Endodermal cell (in vitro differentiated cells): ENCODE measurements around the gene DLG2. TPM values are rescaled to one million over a fixed set of nuclear protein-coding genes. Genes with fewer than 3 reads are reported as not detected.

Experiments used
- DNase-seq: peaks from one replicate; pipeline ENCODE4 v3.0.0-alpha.2; 2017
- H3K27ac ChIP-seq: 2 replicates; pipeline ENCODE4 v1.5.1; 2013; ENCODE audit warnings: mild to moderate bottlenecking, low read depth, low read length, moderate library complexity
- H3K27me3 ChIP-seq: 2 replicates; pipeline ENCODE4 v1.6.1; 2013; ENCODE audit warnings: mild to moderate bottlenecking, low read length, moderate library complexity; ENCODE audit not compliant: insufficient read depth, control insufficient read depth, poor library complexity, severe bottlenecking
- H3K36me3 ChIP-seq: 2 replicates; pipeline ENCODE4 v1.7.0; 2013; ENCODE audit warnings: mild to moderate bottlenecking, low read length, moderate library complexity; ENCODE audit not compliant: control insufficient read depth, insufficient read depth
- H3K4me1 ChIP-seq: one replicate; pipeline ENCODE4 v1.7.0; 2013; ENCODE audit warnings: low read length; ENCODE audit not compliant: control insufficient read depth, insufficient read depth
- H3K4me3 ChIP-seq: 2 replicates; pipeline ENCODE4 v1.5.1; 2013; ENCODE audit warnings: mild to moderate bottlenecking, low read length, moderate library complexity
- H3K9ac ChIP-seq: 2 replicates; pipeline ENCODE4 v1.6.1; 2013; ENCODE audit warnings: mild to moderate bottlenecking, low read length, moderate library complexity; ENCODE audit not compliant: poor library complexity, severe bottlenecking; ENCODE audit errors: extremely low read depth
- H3K9me3 ChIP-seq: 2 replicates; pipeline ENCODE4 v1.6.1; 2013; ENCODE audit warnings: mild to moderate bottlenecking, low read length, moderate library complexity; ENCODE audit not compliant: control insufficient read depth
- H3K27ac Mint-ChIP-seq: 2 replicates; pipeline ENCODE4 v1.8.0; 2020; ENCODE audit warnings: mixed read lengths
- H3K27me3 Mint-ChIP-seq: 2 replicates; pipeline ENCODE4 v1.8.0; 2021; ENCODE audit warnings: mild to moderate bottlenecking, mixed read lengths; ENCODE audit not compliant: insufficient read depth
- H3K36me3 Mint-ChIP-seq: 2 replicates; pipeline ENCODE4 v1.8.0; 2020; ENCODE audit warnings: low read depth, mixed read lengths
- H3K4me1 Mint-ChIP-seq: 2 replicates; pipeline ENCODE4 v1.8.0; 2020; ENCODE audit warnings: mixed read lengths
- H3K4me3 Mint-ChIP-seq: 2 replicates; pipeline ENCODE4 v1.8.0; 2020; ENCODE audit warnings: mild to moderate bottlenecking, moderate library complexity, mixed read lengths
- H3K9me3 Mint-ChIP-seq: 2 replicates; pipeline ENCODE4 v1.8.0; 2020; ENCODE audit warnings: mild to moderate bottlenecking, mixed read lengths
- WGBS, 2 experiments: methylation state at CpG; one replicate each; pipeline versions ENCODE4 v1.1.5 to v1.1.7; 2013; ENCODE audit warnings: missing lambda C conversion rate in 2 of 2, mixed read lengths in 1 of 2; ENCODE audit not compliant: insufficient coverage in 1 of 2, insufficient read length in 1 of 2; 5-methylcytosine and 5-hydroxymethylcytosine counted together
- total RNA-seq, 2 donors: library from RNA; stranded (reverse); fragmentation: NEBNext Ultra II Directional in 1 of 2; extraction: Animal tissue kit (Norgen Biotek cat#: 25700) in 1 of 2; gene quantifications; 2 replicates in 1 of 2; 3 replicates in 1 of 2; pipeline ENCODE4 v1.2.1, GENCODE V29; 2021
- TF ChIP-seq, protein P1 (sequence below): fragments of 200-600 bp; sonication (generic); conservative IDR thresholded peaks from 2 replicates; pipeline ENCODE4 v1.5.0; 2021; ENCODE audit warnings: antibody characterized with exemption, mild to moderate bottlenecking

The DLG2 gene
- total RNA-seq, 2 donors from 2014 or later, result 9.6 to 10.6 TPM

DNA sequence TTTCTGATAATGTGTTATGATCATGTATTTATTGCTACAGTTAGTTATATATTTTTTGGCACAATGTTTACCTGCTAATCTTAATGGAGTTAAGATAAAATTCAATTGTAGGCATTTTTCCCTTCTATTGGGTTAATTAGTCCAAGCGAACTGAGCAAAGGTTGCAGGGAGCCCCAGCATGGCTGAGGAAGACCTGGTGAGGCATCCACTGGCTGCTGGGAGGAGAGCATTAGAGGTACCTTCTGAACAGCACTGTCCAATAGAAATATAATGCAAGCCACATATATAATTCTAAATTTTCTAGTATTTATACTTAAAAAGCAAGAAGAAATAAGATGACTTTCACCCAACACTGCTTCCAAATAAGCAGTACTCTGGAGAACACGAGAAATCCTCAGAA, 19.9 kb upstream of the DLG2 start:
- Mint-ChIP-seq H3K4me1 (peaks cover 22% of the 10 kb centered on the region), H3K4me3 (peak overlapping the region; percentile 92), H3K9me3 (no peaks in the 10 kb centered on the region), H3K36me3 (no peaks in the 10 kb centered on the region), H3K27me3 (peaks cover 2% of the 10 kb centered on the region), H3K27ac (peak overlapping the region; percentile 98)
- no peaks in the 10 kb centered on the region for H3K27me3 ChIP-seq
- H3K9me3 ChIP-seq, result no peaks in the 10 kb centered on the region
- 77 to 90% methylated on average over 2 of the region's 2 CpGs for WGBS, 2 experiments
- peak overlapping the region; percentile 90 for H3K9ac ChIP-seq
- TF ChIP-seq, protein P1, sequence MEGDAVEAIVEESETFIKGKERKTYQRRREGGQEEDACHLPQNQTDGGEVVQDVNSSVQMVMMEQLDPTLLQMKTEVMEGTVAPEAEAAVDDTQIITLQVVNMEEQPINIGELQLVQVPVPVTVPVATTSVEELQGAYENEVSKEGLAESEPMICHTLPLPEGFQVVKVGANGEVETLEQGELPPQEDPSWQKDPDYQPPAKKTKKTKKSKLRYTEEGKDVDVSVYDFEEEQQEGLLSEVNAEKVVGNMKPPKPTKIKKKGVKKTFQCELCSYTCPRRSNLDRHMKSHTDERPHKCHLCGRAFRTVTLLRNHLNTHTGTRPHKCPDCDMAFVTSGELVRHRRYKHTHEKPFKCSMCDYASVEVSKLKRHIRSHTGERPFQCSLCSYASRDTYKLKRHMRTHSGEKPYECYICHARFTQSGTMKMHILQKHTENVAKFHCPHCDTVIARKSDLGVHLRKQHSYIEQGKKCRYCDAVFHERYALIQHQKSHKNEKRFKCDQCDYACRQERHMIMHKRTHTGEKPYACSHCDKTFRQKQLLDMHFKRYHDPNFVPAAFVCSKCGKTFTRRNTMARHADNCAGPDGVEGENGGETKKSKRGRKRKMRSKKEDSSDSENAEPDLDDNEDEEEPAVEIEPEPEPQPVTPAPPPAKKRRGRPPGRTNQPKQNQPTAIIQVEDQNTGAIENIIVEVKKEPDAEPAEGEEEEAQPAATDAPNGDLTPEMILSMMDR, result no peak
- H3K27ac ChIP-seq, result no peak overlapping the region
- no peak for DNase-seq
- peaks cover 4% of the 10 kb centered on the region for H3K4me1 ChIP-seq
- H3K4me3 ChIP-seq, result peak overlapping the region; percentile 99
- peaks cover 6% of the 10 kb centered on the region for H3K36me3 ChIP-seq

DNA sequence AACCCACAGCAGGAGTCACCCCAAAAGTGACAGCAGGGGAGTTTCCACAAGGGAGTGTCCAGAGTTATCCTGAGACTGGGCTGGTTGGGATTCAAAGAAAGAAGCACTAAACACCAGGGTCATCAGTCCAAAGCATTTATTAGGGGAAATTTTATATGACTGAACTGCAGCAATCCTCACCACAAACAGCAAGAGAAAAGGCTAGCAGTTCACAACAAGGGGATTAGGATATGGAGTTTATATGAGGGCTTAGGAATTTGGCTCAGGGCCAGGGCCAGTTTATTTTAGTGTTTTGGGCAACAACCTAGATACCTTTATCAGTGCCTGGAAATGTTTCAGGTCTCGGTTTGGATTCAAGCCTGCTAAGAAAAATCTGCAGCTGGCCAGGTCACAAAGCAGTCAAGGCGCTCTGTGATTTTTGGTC, 16.1 kb upstream of the DLG2 start:
- 88 to 93% methylated on average over 2 of the region's 2 CpGs for WGBS, 2 experiments
- Mint-ChIP-seq H3K4me1 (peaks cover 8% of the 10 kb centered on the region), H3K4me3 (no peak overlapping the region), H3K36me3 (no peaks in the 10 kb centered on the region), H3K9me3 (no peaks in the 10 kb centered on the region), H3K27ac (peak overlapping the region; percentile 23), H3K27me3 (peaks cover 2% of the 10 kb centered on the region)
- no peak overlapping the region for H3K27ac ChIP-seq
- no peaks in the 10 kb centered on the region for H3K4me1 ChIP-seq
- DNase-seq, result no peak
- no peaks in the 10 kb centered on the region for H3K27me3 ChIP-seq
- TF ChIP-seq, protein P1, result no peak
- no peaks in the 10 kb centered on the region for H3K9me3 ChIP-seq
- no peak overlapping the region for H3K4me3 ChIP-seq
- no peak overlapping the region for H3K9ac ChIP-seq
- H3K36me3 ChIP-seq, result peaks cover 10% of the 10 kb centered on the region

DNA sequence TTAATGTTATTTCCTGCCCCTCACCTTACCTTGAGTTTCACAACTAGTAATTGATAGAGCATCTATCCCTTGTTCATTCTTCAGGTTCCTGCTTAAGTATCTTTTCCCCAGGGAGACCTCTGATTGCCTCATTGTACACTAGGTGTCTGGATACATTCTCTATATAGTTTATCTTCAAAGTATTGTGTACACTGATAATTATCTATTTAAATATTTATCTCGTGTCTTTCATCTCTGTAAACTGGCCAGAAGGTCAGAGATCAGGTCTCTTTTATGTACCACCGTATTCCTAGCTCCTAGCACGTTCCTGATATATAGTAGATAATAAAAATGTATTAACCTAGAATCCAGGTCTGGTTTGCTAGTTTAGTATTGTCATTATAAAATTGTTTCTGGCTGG, 7.6 kb upstream of the DLG2 start:
- Histone ChIP-seq H3K4me1 (peaks cover 3% of the 10 kb centered on the region), H3K9me3 (no peaks in the 10 kb centered on the region), H3K9ac (no peak overlapping the region), H3K36me3 (peaks cover 46% of the 10 kb centered on the region), H3K27me3 (no peaks in the 10 kb centered on the region), H3K27ac (no peak overlapping the region), H3K4me3 (no peak overlapping the region)
- no peak for DNase-seq
- Mint-ChIP-seq H3K4me1 (no peaks in the 10 kb centered on the region), H3K27me3 (no peaks in the 10 kb centered on the region), H3K36me3 (peaks cover 45% of the 10 kb centered on the region), H3K9me3 (no peaks in the 10 kb centered on the region), H3K27ac (no peak overlapping the region), H3K4me3 (no peak overlapping the region)
- TF ChIP-seq, protein P1, result no peak
- WGBS, 2 experiments, result 100% methylated on average over 3 of the region's 3 CpGs; no CpG with 5 or more reads in 1 of the 2 experiments
